GM19397 (cell line): ENCODE data around the gene RTCA.
"Not testable (repeated sequence)": the region's sequence is repeated elsewhere in the genome, so short reads cannot be mapped to it uniquely, and the experiment has no call there.

Experiments
- ATAC-seq: cut with Tn5 transposase; IDR thresholded peaks from one replicate; pipeline ENCODE4 v1.9.1; 2021; ENCODE audit warnings: mild to moderate bottlenecking, moderate library complexity; ENCODE audit not compliant: unreplicated experiment

The RTCA gene

DNA sequence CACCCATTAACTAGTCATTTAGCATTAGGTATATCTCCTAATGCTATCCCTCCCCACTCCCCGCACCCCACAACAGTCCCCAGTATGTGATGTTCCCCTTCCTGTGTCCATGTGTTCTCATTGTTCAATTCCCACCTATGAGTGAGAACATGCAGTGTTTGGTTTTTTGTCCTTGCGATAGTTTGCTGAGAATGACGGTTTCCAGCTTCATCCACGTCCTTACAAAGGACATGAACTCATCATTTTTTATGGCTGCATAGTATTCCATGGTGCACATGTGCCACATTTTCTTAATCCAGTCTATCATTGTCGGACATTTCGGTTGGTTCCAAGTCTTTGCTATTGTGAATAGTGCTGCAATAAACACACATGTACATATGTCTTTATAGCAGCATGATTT lies 7.6 kb upstream of the RTCA start:
- ATAC-seq: not testable (repeated sequence)

DNA sequence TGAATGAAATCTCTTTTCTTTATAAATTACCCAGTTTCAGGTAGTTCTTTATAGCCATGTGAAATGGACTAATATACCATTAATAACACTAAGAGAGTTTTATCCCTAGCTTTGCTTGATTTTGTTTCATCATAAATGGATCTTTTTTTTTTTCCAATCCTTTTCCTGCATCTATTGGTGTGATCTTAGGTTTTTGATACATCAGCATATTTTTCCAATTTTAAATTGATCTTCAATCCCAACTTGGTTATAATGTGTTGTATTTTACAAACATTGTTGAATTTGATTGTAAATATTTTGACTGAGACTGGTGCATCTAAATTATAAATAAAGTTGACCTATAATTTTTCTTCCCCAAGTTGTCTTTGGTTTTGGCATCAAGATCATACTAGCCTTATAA lies 4.3 kb upstream of the RTCA start:
- no peak for ATAC-seq

DNA sequence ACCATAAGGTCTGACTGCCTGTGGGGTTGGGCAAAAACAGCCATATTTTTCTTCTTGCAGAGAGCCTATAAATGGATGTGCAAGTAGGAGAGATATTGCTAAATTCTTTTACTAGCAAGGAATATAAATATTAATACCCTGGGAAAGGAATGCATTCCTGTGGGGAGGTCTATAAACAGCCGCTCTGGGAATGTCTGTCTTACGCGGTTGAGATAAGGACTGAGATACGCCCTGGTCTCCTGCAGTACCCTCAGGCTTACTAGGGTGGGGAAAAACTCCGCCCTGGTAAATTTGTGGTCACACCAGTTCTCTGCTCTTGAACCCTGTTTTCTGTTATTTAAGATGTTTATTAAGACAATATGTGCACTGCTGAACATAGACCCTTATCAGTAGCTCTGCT lies 1.9 kb upstream of the RTCA start:
- not testable (repeated sequence) for ATAC-seq

DNA sequence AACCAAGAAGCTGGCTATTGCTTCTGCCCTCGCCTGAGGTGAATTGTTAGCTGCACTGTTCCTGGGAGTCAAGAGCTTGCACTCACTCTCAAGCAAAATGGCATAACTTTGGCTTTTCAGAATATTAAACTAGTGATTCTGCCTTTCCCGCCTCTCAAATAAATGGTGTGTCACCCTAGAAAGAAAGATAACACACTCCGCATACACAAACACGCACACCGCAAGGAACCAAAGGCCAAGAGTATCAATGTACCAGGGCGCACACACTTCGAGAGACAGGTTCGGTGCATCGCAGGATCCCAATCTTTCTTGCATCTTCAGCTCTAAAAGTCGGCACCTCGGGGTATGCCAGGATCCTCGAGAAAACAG lies 470 bp upstream of the RTCA start:
- peak; percentile 27 for ATAC-seq

DNA sequence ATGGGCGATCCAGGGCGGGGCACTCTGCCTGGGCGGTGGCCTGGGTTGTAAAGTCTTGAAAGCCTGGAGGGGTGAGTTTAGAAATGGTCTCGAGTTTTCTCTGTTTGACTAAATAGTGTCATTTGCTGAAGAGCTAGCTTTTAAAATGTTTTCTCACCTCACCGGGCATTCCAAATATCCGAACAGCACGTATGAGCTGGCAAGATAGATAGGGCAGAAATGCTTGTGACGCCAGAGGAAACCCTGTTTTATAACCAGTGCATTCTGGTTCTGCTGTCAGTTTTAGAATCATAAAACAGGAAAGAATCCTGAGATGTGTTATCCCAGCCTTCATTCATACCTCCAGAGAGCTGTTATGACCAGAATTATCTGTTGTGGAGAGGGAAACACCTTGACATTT lies 725 bp downstream of the RTCA start:
- ATAC-seq: peak; percentile 21

DNA sequence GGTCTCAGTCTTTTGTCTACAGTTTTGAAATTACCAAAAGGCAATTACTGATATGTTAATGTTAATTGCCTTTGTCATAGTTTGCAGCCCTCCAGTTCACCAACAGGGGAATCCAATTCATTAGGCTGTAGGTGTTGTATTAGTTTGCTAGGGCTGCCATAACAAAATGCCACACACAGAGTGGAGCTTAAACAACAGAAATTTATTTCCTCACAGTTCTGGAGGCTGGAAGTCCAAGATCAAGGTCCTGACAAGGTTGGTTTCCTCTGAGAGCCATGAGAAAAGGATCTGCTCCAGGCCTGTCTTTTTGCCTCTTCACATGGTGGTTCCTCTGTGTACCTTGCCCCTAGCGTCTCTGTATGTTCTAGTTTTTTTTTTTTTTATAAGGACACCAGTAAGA lies 1.3 kb downstream of the RTCA start:
- ATAC-seq: no peak

DNA sequence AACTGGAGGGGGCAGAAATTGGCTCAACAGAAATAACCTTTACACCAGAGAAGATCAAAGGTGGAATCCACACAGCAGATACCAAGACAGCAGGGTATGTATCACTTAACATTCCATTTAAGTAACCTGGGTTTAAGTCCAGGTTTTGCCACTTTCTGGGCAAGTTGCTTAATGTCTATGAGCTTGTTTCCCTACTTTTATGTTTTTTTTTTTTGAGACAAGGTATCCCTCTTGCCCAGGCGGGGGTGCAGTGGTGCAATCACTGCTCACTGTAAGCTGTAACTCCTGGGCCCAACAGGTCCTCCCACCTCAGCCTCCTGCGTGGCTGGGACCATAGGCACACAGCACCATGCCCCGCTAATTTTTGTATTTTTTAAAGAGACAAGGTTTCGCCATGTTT lies 2.2 kb downstream of the RTCA start:
- no peak for ATAC-seq

DNA sequence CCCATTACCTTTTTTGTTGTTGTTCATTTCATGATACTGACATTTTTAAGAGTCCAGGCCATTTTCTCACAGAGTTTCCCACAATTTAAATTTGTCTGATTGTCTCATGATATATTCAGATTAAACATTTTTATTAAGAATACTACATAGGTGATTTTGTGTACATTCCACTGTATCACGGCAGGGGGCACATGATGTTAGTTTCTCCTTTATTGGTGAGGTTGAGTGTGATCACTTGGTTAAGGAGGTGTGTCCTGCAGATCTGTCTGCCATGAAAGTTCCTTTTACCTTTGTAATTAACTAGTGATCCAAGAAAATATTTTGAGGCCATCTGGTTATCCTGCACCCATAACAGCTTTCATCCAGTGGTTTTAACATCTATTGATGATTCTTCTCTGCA lies 11.8 kb downstream of the RTCA start:
- ATAC-seq: no peak

DNA sequence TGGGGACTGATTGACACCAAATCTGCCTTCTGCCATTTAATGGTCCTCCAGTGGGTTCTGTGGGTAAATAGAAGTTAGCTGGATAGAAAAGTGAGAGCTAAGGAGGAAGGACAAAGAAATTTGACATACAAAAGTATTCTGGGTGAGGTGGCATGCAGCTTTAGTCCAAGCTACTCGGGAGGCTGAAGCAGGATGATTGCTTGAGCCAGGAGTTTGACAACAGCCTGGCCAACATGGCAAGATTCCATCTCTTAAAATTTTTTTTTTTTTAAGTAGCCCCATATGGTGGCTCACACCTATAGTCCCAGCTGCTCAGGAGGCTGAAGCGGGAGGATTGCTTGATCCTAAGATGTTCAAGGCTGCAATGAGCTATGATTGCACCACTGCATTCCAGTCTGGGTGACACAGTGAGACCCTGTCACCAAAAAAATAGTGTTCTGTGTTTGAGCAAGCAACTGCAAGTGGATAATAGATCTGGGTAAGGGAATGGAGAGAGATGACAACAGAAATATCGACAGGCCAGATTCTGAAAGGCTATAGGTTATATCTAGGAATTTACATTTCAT lies 13.4 kb downstream of the RTCA start:
- no peak for ATAC-seq

DNA sequence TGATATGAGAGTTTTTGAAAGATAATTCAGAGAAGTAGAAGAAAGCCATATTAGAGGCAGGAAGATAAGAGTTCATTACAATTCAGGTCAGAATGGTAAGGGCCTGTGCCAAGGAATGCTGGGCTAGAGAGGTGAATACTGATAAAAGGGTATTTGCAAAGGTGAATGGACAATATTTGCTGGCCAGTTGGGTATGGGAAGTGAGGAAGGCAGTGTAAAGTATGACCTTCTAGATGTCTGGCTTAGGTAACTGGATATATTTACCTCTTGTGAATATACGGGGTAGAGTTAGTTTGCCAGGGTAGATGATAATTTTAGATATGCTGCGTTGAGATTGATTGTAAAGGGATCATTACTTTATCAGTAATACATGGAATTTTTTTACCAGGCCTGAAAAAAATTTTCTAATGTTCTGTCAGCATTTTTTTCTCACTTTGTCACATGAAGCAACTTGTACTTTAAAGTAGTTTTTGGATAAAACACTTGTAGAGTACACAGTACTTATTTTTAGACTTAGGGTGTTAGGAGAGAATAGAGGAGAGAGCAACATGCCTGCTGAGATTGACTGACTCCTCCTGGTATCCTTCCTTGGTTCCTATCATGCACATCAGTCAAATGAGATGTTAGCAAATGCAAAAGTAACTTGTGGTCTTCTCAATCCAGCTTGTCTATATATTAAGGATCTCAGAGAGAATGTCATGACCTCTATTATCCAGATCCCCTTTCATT lies 14.1 kb downstream of the RTCA start:
- no peak for ATAC-seq

DNA sequence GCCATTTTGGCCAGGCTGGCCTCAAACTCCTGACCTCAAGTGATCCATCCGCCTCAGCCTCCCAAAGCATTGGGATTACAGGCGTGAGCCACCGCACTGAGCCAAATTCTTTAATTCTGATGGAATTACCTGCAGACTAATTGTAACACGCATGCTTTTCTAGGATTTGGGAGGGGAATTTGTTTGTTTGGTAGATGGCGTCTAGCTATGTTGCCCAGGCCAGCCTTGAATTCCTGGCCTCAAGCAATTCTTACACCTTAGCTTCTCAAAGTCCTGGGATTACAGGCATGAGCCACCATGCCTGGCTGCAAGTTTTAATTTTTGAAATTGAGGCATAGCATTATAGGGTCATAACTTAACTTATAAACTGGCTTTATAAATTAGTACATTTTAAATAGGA lies 18.6 kb downstream of the RTCA start:
- ATAC-seq: no peak

DNA sequence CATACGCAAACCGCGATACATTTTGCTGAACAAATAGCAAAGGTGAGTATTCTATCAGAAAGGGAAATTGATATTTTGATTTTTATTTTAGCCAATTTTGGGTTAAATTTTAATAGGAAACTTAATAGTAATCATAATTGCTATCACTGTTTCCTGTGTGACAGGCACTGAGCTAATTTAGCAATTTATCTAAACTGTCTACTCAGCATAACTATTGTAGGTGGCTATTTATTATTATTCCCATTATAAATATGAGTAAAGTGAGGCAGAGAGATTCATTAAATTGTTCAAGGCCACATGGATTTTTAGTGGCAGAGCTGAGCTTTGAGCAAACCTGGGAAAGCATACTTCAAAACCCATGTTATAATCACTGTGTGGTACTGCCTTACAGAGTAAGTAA lies 21.1 kb downstream of the RTCA start:
- ATAC-seq: no peak

DNA sequence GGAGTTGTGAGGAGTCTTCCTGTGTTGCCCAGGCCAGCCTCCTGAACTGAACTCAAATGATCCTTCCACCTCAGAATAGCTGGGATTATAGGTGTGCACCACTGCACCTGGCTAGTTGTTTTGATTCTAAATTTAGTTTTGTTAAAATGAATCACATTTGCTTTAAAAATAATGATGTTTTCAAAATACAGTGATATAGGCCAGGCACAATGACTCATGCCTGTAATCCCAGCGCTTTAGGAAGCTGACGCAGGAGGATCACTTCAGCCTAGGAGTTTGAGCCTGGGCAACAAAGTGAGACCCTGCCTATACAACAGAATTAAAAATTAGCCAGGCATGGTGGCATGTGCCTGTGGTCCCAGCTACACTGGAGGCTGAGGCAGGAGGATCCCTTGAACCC lies 24.3 kb downstream of the RTCA start:
- no peak for ATAC-seq

DNA sequence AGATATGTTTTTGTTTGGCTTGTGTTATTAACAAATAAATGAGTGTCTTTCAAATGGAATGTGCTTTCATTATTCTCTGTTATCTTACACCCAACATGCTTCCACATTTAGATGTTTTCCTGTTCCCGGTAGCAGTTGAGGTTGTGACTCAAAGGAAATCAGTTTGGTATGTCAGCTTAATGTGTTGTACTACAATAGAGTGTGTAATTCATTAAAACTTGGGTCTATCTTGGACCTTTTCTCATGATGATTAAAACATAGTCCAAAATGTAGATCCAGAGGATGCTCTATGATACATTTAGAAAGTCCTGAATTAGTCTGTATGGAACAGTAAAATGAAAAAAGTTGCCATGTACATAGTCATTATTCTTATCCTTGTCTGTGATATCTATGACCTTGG lies 26.7 kb downstream of the RTCA start:
- no peak for ATAC-seq

DNA sequence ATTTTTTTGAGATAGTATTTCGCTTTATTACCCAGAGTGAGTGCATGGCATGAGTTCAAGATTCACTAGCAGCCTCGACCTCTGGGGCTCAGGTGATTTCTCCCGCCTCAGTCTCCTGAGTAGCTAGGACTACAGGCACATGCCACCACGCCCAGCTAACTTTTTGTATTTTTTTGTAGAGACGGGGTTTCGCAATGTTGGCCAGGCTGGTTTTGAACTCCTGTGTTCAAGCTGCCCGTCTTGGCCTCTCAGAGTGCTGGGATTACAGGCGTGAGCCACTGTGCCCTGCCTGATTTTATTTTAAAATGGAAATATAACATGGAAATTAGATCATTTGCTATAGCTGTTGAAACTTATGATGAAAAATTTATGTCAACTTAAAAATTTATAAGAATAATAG lies 30.1 kb downstream of the RTCA start:
- ATAC-seq: no peak

DNA sequence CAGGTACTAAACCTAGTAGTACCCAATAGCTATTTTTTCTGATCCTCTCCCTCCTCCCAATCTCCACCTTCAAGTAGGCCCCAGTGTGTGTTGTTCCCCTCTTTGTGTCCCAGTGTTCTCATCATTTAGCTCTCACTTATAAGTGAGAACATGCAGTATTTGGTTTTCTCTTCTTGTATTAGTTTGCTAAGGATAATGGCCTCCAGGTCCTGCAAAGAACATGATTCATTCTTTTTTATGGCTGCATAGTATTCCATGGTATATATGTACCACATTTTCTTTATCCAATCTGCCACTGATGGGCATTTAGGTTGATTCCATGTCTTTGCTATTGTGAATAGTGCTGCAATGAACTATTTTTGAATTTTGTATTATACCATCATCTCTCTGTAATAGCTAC lies 31.0 kb downstream of the RTCA start:
- not testable (repeated sequence) for ATAC-seq

DNA sequence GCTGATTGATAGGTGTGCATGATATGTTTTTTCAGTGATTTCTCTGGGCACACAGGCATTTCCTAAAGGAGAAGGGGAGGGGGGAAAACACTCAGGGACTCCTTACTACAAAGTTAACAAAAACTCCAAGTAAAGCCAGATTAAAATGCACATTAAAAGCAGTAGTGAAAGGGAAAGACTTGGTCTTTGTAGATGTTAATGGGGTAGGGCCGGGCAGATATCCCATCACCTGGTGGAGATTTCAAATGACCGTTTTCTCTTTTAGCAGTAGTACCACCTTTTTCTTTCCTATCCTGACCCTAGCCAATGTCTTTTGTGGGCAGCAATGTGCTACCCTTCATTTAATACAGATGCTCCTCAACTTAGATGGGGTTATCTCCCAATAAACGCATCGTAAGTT lies 32.5 kb downstream of the RTCA start:
- ATAC-seq: no peak

DNA sequence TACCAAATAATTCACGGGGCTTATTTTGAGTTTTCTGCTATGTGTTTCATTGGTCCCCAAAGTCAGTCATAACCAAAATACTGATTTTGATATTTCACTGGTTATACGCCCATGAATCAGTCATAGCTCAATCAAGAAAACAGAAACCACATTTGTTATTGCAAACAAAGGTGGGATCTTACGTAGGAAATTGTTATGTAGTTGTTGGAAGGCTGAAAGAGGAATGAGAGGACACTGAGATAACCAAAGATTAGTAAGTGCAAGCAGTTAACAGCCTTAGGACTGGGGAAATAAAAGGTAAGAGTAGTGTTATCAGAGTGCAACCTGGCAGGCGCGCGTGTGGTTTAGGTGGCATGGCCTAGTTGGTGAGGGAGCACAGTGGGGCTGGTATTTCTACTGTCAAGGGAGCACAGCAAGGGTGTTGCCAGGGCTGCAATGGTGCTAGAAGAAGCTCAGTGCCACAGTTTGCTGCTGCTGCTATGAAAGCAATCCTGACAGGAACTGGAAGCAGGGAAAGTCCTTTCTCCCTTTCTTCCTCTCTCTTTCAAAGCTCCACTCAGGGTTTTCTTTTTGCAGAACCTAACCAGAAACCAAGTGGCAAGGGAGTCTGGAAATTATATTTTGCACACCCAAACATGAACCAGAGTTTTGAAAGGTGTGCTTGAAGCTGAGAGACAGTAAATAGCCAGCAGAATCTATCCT lies 33.7 kb downstream of the RTCA start:
- no peak for ATAC-seq

DNA sequence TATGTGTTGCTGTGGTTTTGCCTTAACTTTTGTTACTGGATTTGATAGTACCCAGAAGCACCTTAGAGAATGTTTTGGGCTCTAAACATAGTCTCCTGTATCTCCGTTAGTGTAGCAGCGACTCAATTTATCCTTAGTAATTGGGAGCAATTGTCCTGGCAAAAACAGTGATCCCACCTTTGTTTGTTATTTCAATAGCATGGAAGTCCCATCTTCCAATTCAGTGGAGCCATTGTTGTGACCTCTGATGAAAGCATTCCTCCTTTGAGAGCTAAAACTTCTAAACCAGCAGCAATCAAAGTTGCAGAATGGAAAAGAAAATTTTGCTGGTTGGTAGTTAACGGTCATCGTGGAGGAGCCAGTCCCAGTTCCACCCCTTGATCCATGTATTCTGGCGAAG lies 34.7 kb downstream of the RTCA start:
- ATAC-seq: no peak

DNA sequence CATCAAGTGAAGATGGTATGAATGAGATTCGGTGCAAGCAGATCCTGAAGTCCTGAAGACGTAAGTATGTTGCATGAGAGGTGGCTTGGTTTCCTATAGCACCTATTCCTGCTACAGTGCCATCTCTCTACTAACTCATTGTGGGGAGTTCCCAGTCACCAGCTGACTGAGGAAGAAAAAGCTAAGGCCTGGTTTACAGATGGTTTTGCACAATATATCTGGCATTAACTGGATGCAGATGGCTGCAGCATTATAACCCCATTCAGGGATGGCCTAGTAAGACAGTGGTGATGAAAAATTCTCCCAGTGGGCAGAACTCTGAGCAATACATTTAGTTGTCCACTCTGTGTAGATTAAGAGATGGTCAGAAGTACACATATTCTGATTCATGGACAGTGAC lies 36.7 kb downstream of the RTCA start:
- ATAC-seq: no peak

DNA sequence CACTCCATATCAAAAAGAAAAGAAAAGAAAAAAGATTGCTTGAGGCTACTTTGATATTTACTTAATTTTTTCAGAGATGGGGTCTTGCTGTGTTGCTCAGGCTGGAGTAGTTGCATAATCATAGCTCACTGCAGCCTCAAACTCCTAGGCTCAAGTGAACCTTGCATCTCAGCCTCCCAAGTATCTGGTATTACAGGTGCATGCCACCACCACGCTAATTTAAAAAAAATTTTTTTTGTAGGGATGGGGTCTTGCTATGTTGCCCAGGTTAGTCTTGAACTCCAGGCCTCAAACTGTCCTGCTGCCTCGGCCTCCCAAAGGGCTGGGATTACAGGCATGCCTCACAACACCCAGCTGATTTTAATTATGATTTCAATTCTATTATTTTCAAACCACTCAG lies 38.2 kb downstream of the RTCA start:
- no peak for ATAC-seq

DNA sequence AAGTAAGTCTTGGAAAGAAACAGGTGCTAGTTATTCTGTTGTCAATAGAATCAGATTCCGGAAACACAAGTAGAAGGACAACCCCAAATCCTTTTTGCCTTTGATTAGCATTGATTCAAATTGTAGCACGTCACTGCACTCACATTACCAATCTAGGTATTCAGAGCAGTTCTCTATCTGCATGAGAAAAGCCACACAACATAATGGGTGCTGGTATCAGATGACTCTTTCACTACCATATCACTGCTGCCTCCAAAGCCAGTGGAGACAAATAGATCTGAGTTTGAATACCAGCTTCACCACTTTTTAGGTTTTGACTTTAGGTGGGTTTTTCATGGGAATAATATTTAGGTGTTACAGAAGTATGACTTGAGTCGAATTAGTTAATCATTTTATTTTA lies 38.9 kb downstream of the RTCA start:
- ATAC-seq: no peak

DNA sequence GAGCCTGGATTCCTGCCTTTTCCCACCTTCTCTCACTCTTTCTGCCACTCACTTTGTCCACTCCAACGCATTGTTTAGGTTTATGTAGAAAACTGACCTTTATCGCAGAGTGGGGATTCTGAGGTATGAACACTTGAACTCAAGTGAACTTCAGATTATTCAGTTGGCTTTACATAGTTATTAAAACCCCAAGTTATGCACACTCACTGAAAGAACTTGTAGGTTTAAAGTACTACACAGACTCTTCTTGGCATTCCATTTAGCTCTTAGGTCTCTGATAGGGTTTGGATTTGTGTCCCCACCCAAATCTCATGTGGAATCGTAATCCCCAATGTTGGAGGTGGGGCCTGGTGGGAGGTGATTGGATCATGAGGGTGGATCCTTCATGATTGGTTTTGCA lies 39.9 kb downstream of the RTCA start:
- ATAC-seq: no peak
